ENCODE results near the gene CEP19.
"Not testable (repeated sequence)": the region's sequence is repeated elsewhere in the genome, so short reads cannot be mapped to it uniquely, and the experiment has no call there.

Gene CEP19

GRCh38 chr3:196711838-196712513 is at the start of gene CEP19, which contains the start of gene PIGX:
Gene CEP19, minus strand, starts transcription at chr3:196712250. Its CDS starts 3,593 bp downstream, at chr3:196708657.
Gene PIGX, plus strand, starts transcription at chr3:196712377.
- DNase-seq (ENCODE audit: low read depth) = peak; percentile 89

GRCh38 chr3:196757876-196758739 is 46.1 kb upstream of the CEP19 start:
- DNase-seq (ENCODE audit: low read depth) = no peak

- no peak for DNase-seq (ENCODE audit: low read depth)
These were observed 44.7 kb upstream of the CEP19 start for GRCh38 chr3:196756732-196757131.

GRCh38 chr3:196754091-196754981 is 42.3 kb upstream of the CEP19 start:
- DNase-seq (ENCODE audit: low read depth) = no peak

GRCh38 chr3:196753201-196753600 is 41.2 kb upstream of the CEP19 start:
- DNase-seq (ENCODE audit: low read depth) = no peak

- DNase-seq (ENCODE audit: low read depth) = no peak
These were observed 37.1 kb upstream of the CEP19 start for GRCh38 chr3:196749125-196749524.

GRCh38 chr3:196743569-196743968 is 31.5 kb upstream of the CEP19 start:
- not testable (repeated sequence) for DNase-seq (ENCODE audit: low read depth)

- DNase-seq (ENCODE audit: low read depth) = no peak
These were observed 29.3 kb upstream of the CEP19 start for GRCh38 chr3:196741249-196741889.

GRCh38 chr3:196740481-196741248 is 28.6 kb upstream of the CEP19 start:
- DNase-seq (ENCODE audit: low read depth) = no peak

GRCh38 chr3:196739671-196740480 is 27.8 kb upstream of the CEP19 start, which contains the start of gene PAK2:
Gene PAK2, plus strand, starts transcription at chr3:196739857. Its CDS starts 42,790 bp downstream, at chr3:196782647.
- DNase-seq (ENCODE audit: low read depth) = peak; percentile 84

- DNase-seq (ENCODE audit: low read depth) = no peak
These were observed 25.6 kb upstream of the CEP19 start for GRCh38 chr3:196737655-196738054.

- no peak for DNase-seq (ENCODE audit: low read depth)
These were observed 24.8 kb upstream of the CEP19 start for GRCh38 chr3:196736670-196737374.

- no peak for DNase-seq (ENCODE audit: low read depth)
These were observed 23.7 kb upstream of the CEP19 start for GRCh38 chr3:196735751-196736150.

- no peak for DNase-seq (ENCODE audit: low read depth)
These were observed 15.0 kb upstream of the CEP19 start for GRCh38 chr3:196726788-196727675.

- DNase-seq (ENCODE audit: low read depth) = no peak
These were observed 9.0 kb upstream of the CEP19 start for GRCh38 chr3:196721097-196721496.

- DNase-seq (ENCODE audit: low read depth) = not testable (repeated sequence)
These were observed 5.1 kb upstream of the CEP19 start for GRCh38 chr3:196717162-196717561.

GRCh38 chr3:196712514-196713413 is 714 bp upstream of the CEP19 start:
- peak; percentile 47 for DNase-seq (ENCODE audit: low read depth)
